Measurements from ENCODE around the gene WBP11. TPM values are rescaled to one million over a fixed set of nuclear protein-coding genes. Genes with fewer than 3 reads are reported as not detected.

WBP11 gene
- total RNA-seq = 13.6 and 21.9 TPM in 2 replicates

DNA sequence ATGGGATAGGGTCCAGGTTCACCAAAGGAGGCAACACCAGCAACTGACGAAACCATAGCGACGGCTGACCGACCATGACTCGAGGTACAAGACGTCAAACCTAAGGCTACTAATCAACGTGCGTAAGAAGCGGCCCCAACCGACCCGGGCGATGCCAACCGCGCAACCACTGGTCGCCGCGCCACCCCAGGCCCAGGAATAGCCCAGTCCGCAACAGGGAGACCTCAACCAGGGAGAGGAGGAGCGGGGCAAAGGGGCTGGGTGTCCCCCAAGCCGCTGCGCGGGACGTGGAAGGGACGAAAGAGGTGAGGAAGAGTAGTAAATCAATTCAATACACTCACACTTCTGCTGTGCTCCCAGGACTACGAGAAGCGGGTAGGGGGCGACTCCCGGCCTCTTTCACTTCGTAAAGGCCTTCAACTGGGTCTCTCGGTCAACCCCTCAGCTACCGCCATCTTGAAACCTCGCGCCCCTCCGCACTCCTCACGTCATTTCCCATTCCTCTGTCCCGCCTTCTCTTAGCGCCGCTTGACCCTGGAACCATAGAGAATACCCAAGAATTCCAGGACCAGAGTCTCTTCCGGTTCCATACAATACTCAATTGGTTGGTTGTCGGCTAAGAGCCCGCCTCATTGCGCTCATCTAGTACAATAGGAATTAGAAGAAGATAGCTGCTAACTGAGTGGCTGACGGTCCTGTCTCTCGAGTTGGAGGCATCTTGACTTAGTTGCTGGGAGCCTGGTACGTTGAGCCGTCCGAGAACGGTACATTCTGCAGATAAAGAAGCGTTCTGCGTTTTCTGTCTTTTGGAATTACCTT, at the start of gene WBP11, which contains the start of gene C12orf60:
Gene WBP11, minus strand, starts transcription at position 468 of the 819 bp plus-strand sequence. CDS start 2,095 bp downstream, outside the sequence.
Gene C12orf60, plus strand, starts transcription at position 660 of the 819 bp plus-strand sequence. CDS start 19,266 bp downstream, outside the sequence.

DNA sequence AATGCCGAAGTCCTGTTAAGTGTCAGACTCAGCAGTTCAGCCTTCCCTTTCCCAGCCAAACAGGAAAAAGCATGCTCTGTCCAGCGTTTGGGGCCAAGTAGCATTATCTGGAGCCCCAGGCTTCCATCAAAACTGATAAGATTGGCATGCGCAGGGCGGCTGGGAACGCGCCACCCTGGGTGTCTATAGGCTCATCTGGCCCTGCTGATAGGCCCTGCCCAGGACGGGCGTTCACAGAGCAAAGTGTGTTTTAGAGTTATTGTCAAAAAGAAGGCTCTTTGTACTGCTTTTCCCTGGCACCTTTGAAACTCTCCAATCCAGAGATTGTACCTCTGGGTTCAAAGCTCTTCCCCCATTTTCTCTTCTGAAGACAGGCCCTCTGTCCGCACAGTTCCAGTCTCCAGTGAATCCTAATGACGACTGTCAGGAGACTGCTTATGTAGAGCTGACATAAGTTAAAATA, 40.2 kb upstream of the WBP11 start, which contains the start of gene ART4:
Gene ART4, minus strand, starts transcription at position 102 of the 463 bp plus-strand sequence. CDS start 413 bp downstream, outside the sequence.

DNA sequence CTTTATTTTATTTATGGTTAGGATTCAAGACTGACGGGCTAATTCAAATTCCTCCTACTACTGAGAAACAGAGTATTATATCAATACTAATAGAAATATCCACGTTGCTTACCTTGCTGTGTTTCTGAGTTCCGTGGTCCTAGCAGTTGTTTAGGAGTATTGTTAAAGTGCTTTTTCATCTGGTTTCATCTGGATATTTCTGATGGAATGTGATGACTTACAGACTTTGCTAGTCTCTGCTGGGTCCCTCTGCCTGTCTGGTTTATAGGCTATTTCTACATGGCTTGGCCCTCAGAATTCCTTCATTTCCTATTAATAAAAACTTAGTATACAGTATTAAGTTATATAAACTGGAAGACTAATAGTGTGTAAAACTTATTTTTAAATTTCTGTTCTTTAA, 10.7 kb upstream of the WBP11 start, which contains the start of gene SMCO3:
Gene SMCO3, minus strand, starts transcription at position 169 of the 400 bp plus-strand sequence. CDS start 7,502 bp downstream, outside the sequence.

Other genes with a start within 250 kb of the WBP11 start
- gene PLBD1, start 235.6 kb downstream of the WBP11 start, total RNA-seq = 1.4 and 2.9 TPM in 2 replicates
- gene GUCY2C, start 106.9 kb downstream of the WBP11 start, total RNA-seq = not detected in 2 replicates
- 1.2 and 2.2 TPM in 2 replicates for gene C12orf60, start 192 bp upstream of the WBP11 start, total RNA-seq
- gene SMCO3, start 10.7 kb upstream of the WBP11 start, total RNA-seq = not detected in 2 replicates
- gene ART4, start 40.0 kb upstream of the WBP11 start, total RNA-seq = not detected in 2 replicates
- 0.20 and 0.73 TPM in 2 replicates for gene MGP, start 82.4 kb upstream of the WBP11 start, total RNA-seq
- gene ERP27, start 135.1 kb upstream of the WBP11 start, total RNA-seq = not detected in 2 replicates
- 2.9 and 3.9 TPM in 2 replicates for gene ARHGDIB, start 158.1 kb upstream of the WBP11 start, total RNA-seq
- gene PDE6H, start 169.6 kb upstream of the WBP11 start, total RNA-seq = not detected in 2 replicates